ENCODE measurements around the gene SORCS1. TPM values are rescaled to one million over a fixed set of nuclear protein-coding genes. Genes with fewer than 3 reads are reported as not detected.

Gene SORCS1
- polyA plus RNA-seq, 1 donor (not counting 4 experiments of a cell fraction or from before 2014, with no cell fraction given), result not detected

DNA sequence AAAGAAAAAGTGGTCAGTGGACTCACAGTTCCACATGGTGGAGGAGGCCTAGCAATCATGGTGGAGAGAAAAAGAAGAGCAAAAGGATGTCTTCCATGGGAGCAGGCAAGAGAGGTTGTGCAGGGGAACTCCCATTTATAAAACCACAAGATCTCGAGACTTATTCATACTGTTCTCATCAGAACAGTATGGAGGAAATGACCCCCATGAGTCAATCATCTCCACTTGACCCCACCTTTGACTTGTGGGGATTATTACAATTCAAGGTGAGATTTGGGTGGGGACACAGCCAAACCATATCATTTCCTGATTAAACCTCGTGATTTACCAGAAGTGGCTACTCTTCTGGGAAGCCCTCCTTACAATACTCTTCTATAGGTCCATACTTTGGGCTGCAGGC is 160.1 kb downstream of the SORCS1 start:
- FAIRE-seq, result no peak
- H3K9me1 ChIP-seq (ENCODE audit: control insufficient read depth, extremely low read depth, insufficient read depth, low read length), result no peaks in the 10 kb centered on the region
- dilution Hi-C loops (cut with MboI; ENCODE audit: extremely low pct_ligation_motif_present, low sequenced_read_pairs), result no loop called here

DNA sequence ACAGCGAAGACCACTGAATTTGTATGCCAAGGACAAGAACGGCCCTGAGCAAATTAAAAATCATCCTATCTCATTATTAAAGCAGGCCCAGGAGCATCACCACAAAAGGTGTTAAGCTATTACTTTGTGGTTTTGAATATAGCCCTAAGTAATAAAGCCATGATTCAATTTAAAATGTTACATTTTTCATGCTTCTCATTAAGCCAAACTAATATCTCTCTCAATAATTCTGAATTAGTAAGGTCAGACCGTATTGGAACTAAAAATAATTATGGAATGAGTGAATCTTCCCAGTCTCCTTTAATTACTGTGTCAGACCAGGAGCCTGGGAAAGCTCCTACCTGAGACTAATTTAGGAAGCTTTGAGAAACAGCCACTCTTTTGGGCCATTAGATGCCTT is 162.4 kb downstream of the SORCS1 start:
- Histone ChIP-seq H2AFZ (ENCODE audit: control insufficient read depth, low read length) (no peak overlapping the region), H3K27ac (ENCODE audit: control insufficient read depth, insufficient read depth, low read length) (no peak overlapping the region), H3K27me3 (ENCODE audit: control insufficient read depth, extremely low read depth, insufficient read depth, low read length) (no peaks in the 10 kb centered on the region), H3K4me3 (ENCODE audit: control insufficient read depth in 2 of 3, extremely low read depth in 1 of 3, insufficient read depth in 2 of 3, low read depth in 1 of 3, low read length in 3 of 3) (no peak overlapping the region), H3K36me3 (ENCODE audit: control insufficient read depth in 2 of 2, extremely low read depth in 1 of 2, insufficient read depth in 2 of 2, low read length in 2 of 2) (no peaks in the 10 kb centered on the region), H3K9me3 (ENCODE audit: control insufficient read depth, low read depth, low read length) (peaks cover 1% of the 10 kb centered on the region), H3K4me2 (ENCODE audit: control insufficient read depth, extremely low read depth, insufficient read depth, low read depth, low read length) (no peak overlapping the region), H3K9ac (ENCODE audit: control insufficient read depth, extremely low read depth, insufficient read depth, low read length) (no peak overlapping the region), H4K20me1 (ENCODE audit: control insufficient read depth, extremely low read depth, insufficient read depth, low read length) (no peaks in the 10 kb centered on the region), H3K9me1 (ENCODE audit: control insufficient read depth, extremely low read depth, insufficient read depth, low read length) (no peaks in the 10 kb centered on the region), H3K4me1 (ENCODE audit: control insufficient read depth, extremely low read depth, insufficient read depth, low read length) (no peaks in the 10 kb centered on the region), H3K79me2 (ENCODE audit: control insufficient read depth, insufficient read depth, low read length) (no peaks in the 10 kb centered on the region)
- DNase-seq (ENCODE audit: low read depth, low spot score) (no peak), FAIRE-seq (no peak)
- dilution Hi-C loops (cut with MboI; ENCODE audit: extremely low pct_ligation_motif_present, low sequenced_read_pairs), result no loop called here
- TF ChIP-seq, protein P1, sequence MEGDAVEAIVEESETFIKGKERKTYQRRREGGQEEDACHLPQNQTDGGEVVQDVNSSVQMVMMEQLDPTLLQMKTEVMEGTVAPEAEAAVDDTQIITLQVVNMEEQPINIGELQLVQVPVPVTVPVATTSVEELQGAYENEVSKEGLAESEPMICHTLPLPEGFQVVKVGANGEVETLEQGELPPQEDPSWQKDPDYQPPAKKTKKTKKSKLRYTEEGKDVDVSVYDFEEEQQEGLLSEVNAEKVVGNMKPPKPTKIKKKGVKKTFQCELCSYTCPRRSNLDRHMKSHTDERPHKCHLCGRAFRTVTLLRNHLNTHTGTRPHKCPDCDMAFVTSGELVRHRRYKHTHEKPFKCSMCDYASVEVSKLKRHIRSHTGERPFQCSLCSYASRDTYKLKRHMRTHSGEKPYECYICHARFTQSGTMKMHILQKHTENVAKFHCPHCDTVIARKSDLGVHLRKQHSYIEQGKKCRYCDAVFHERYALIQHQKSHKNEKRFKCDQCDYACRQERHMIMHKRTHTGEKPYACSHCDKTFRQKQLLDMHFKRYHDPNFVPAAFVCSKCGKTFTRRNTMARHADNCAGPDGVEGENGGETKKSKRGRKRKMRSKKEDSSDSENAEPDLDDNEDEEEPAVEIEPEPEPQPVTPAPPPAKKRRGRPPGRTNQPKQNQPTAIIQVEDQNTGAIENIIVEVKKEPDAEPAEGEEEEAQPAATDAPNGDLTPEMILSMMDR (optimal IDR thresholded peaks at IDR 0.05 in 1 of 3, IDR thresholded peaks at IDR 0.05 in 1 of 3, conservative IDR thresholded peaks at IDR 0.05 in 1 of 3; ENCODE audit: extremely low read depth in 1 of 3, insufficient read depth in 2 of 3, low read length in 3 of 3), result no peak
- no peak for TF ChIP-seq EZH2 (IDR thresholded peaks at IDR 0.05; ENCODE audit: low read length)

More for the DNA sequence above, 160.1 kb downstream of the SORCS1 start:
- no peak for DNase-seq (ENCODE audit: low read depth, low spot score)
- Histone ChIP-seq H3K4me1 (ENCODE audit: control insufficient read depth, extremely low read depth, insufficient read depth, low read length) (no peaks in the 10 kb centered on the region), H3K4me2 (ENCODE audit: control insufficient read depth, extremely low read depth, insufficient read depth, low read depth, low read length) (no peak overlapping the region), H2AFZ (ENCODE audit: control insufficient read depth, low read length) (no peak overlapping the region), H3K4me3 (ENCODE audit: control insufficient read depth in 2 of 3, extremely low read depth in 1 of 3, insufficient read depth in 2 of 3, low read depth in 1 of 3, low read length in 3 of 3) (no peak overlapping the region), H3K27me3 (ENCODE audit: control insufficient read depth, extremely low read depth, insufficient read depth, low read length) (no peaks in the 10 kb centered on the region), H4K20me1 (ENCODE audit: control insufficient read depth, extremely low read depth, insufficient read depth, low read length) (no peaks in the 10 kb centered on the region), H3K27ac (ENCODE audit: control insufficient read depth, insufficient read depth, low read length) (no peak overlapping the region), H3K9me3 (ENCODE audit: control insufficient read depth, low read depth, low read length) (no peaks in the 10 kb centered on the region), H3K36me3 (ENCODE audit: control insufficient read depth in 2 of 2, extremely low read depth in 1 of 2, insufficient read depth in 2 of 2, low read length in 2 of 2) (no peaks in the 10 kb centered on the region), H3K79me2 (ENCODE audit: control insufficient read depth, insufficient read depth, low read length) (no peaks in the 10 kb centered on the region), H3K9ac (ENCODE audit: control insufficient read depth, extremely low read depth, insufficient read depth, low read length) (no peak overlapping the region)
- no peak for TF ChIP-seq EZH2 (IDR thresholded peaks at IDR 0.05; ENCODE audit: low read length)
- TF ChIP-seq, protein P1 (optimal IDR thresholded peaks at IDR 0.05 in 1 of 3, IDR thresholded peaks at IDR 0.05 in 1 of 3, conservative IDR thresholded peaks at IDR 0.05 in 1 of 3; ENCODE audit: extremely low read depth in 1 of 3, insufficient read depth in 2 of 3, low read length in 3 of 3), result no peak

Data from keratinocyte (primary cell).